Neural cell (in vitro differentiated cells): ENCODE measurements around the gene ST14. TPM values are rescaled to one million over a fixed set of nuclear protein-coding genes. Genes with fewer than 3 reads are reported as not detected.
"Not testable (repeated sequence)": the region's sequence is repeated elsewhere in the genome, so short reads cannot be mapped to it uniquely, and the experiment has no call there.

Experiments
- H2AFZ ChIP-seq: fragments of 200-600, 300-800 bp; sonication (generic), shearing (Covaris generic); 2 replicates; pipeline ENCODE4 v1.6.0; 2014; ENCODE audit warnings: low read depth, mild to moderate bottlenecking, antibody characterized with exemption, low read length, moderate library complexity
- H3F3A ChIP-seq: fragments of 200-600 bp; shearing (Covaris generic); 2 replicates; pipeline ENCODE4 v1.6.1; 2016; ENCODE audit warnings: mild to moderate bottlenecking, moderate library complexity, mixed read lengths, antibody characterized with exemption, low read length; ENCODE audit not compliant: insufficient read depth, poor library complexity, severe bottlenecking
- H3K27ac ChIP-seq: fragments of 200-600, 300-800 bp; sonication (generic), shearing (Covaris generic); 2 replicates; pipeline ENCODE4 v1.5.1; 2014; ENCODE audit warnings: mild to moderate bottlenecking, low read length, moderate library complexity
- H3K27me3 ChIP-seq: fragments of 300-800, 200-600 bp; sonication (generic), shearing (Covaris generic); 2 replicates; pipeline ENCODE4 v1.6.0; 2014; ENCODE audit warnings: mild to moderate bottlenecking, low read depth, low read length, moderate library complexity; ENCODE audit not compliant: insufficient read depth
- H3K36me3 ChIP-seq: fragments of 300-800, 200-600 bp; sonication (generic), shearing (Covaris generic); 2 replicates; pipeline ENCODE4 v1.5.1; 2014; ENCODE audit warnings: mild to moderate bottlenecking, antibody characterized with exemption, low read length, moderate library complexity; ENCODE audit not compliant: insufficient read depth
- H3K4me2 ChIP-seq: fragments of 300-800, 200-600 bp; sonication (generic), shearing (Covaris generic); 2 replicates; pipeline ENCODE4 v1.6.0; 2014; ENCODE audit warnings: mild to moderate bottlenecking, low read length
- H3K4me3 ChIP-seq: fragments of 300-800, 200-600 bp; sonication (generic), shearing (Covaris generic); 2 replicates; pipeline ENCODE4 v1.5.1; 2014; ENCODE audit warnings: mild to moderate bottlenecking, low read length, moderate library complexity
- H3K79me2 ChIP-seq: fragments of 200-600 bp; shearing (Covaris generic); replicated peaks from 2 replicates; pipeline ENCODE4 v1.6.0; 2014; ENCODE audit warnings: mild to moderate bottlenecking, low read length, moderate library complexity; ENCODE audit not compliant: insufficient read depth
- H3K9ac ChIP-seq: fragments of 300-800, 200-600 bp; sonication (generic), shearing (Covaris generic); 2 replicates; pipeline ENCODE4 v1.6.1; 2016; ENCODE audit warnings: mild to moderate bottlenecking, low read length, mixed read lengths
- H3K9me2 ChIP-seq: fragments of 200-600 bp; shearing (Covaris generic); 2 replicates; pipeline ENCODE4 v1.6.1; 2016; ENCODE audit warnings: mild to moderate bottlenecking, low read length, mixed read lengths; ENCODE audit not compliant: insufficient read depth
- H3K9me3 ChIP-seq: fragments of 200-600, 300-800 bp; sonication (generic), shearing (Covaris generic); 2 replicates; pipeline ENCODE4 v1.6.1; 2016; ENCODE audit warnings: mild to moderate bottlenecking, mixed run types, low read length, moderate library complexity, mixed read lengths
- H4K20me1 ChIP-seq: fragments of 200-600 bp; shearing (Covaris generic); 2 replicates; pipeline ENCODE4 v1.6.1; 2016; ENCODE audit warnings: mild to moderate bottlenecking, mixed run types; ENCODE audit not compliant: insufficient read depth
- EP300 ChIP-seq: fragments of 450-650 bp; conservative IDR thresholded peaks from 2 replicates; pipeline ENCODE4 v1.6.1; 2014; ENCODE audit warnings: antibody characterized with exemption, mild to moderate bottlenecking, moderate library complexity; ENCODE audit not compliant: poor library complexity, severe bottlenecking
- EZH2 ChIP-seq: fragments of 200-600, 300-800 bp; shearing (Covaris generic), sonication (generic); IDR thresholded peaks from 2 replicates; pipeline ENCODE4 v1.6.1; 2014; ENCODE audit warnings: antibody characterized with exemption, low read length, borderline replicate concordance, mild to moderate bottlenecking; ENCODE audit not compliant: insufficient read depth, poor library complexity, severe bottlenecking
- MXI1 ChIP-seq: fragments of 450-650 bp; conservative IDR thresholded peaks from 2 replicates; pipeline ENCODE4 v1.6.1; 2014; ENCODE audit warnings: antibody characterized with exemption, mild to moderate bottlenecking; ENCODE audit not compliant: poor library complexity, severe bottlenecking
- POLR2AphosphoS5 ChIP-seq: IDR thresholded peaks from 2 replicates; pipeline ENCODE4 v1.6.1; 2012
- RAD21 ChIP-seq: fragments of 450-650 bp; conservative IDR thresholded peaks from 2 replicates; pipeline ENCODE4 v1.6.1; 2014; ENCODE audit warnings: antibody characterized with exemption, mild to moderate bottlenecking, moderate library complexity
- REST ChIP-seq: IDR thresholded peaks from 2 replicates; pipeline ENCODE4 v1.6.1; 2012; ENCODE audit warnings: borderline replicate concordance
- SMC3 ChIP-seq: fragments of 450-650 bp; conservative IDR thresholded peaks from 2 replicates; pipeline ENCODE4 v1.6.1; 2014; ENCODE audit warnings: antibody characterized with exemption, mild to moderate bottlenecking, moderate library complexity; ENCODE audit not compliant: poor library complexity
- TAF1 ChIP-seq: IDR thresholded peaks from 2 replicates; pipeline ENCODE4 v1.6.1; 2012; ENCODE audit warnings: low read depth
- polyA plus RNA-seq: library from polyadenylated mRNA; depleted of rRNA; stranded (reverse); fragments of >200 nt; gene quantifications from 2 replicates; pipeline ENCODE4 v1.2.3, GENCODE V29; 2014
- TF ChIP-seq, protein P1 (sequence below): fragments of 450-650 bp; IDR thresholded peaks from 2 replicates; pipeline ENCODE4 v1.5.1; 2014; ENCODE audit warnings: antibody characterized with exemption, mild to moderate bottlenecking, moderate library complexity; ENCODE audit not compliant: poor library complexity, severe bottlenecking

The ST14 gene
- polyA plus RNA-seq, 1 donor from 2014 or later: not detected

- Histone ChIP-seq H3K27ac (no peak overlapping the region), H3K9me2 (no peaks in the 10 kb centered on the region), H3F3A (no peaks in the 10 kb centered on the region), H3K36me3 (no peaks in the 10 kb centered on the region), H2AFZ (no peak overlapping the region), H3K79me2 (no peaks in the 10 kb centered on the region), H4K20me1 (no peaks in the 10 kb centered on the region), H3K9ac (no peak overlapping the region), H3K27me3 (no peaks in the 10 kb centered on the region), H3K9me3 (no peaks in the 10 kb centered on the region), H3K4me3 (no peak overlapping the region), H3K4me2 (no peak overlapping the region)
- TF ChIP-seq TAF1: no peak
- TF ChIP-seq MXI1: no peak
- TF ChIP-seq POLR2AphosphoS5: no peak
- no peak for TF ChIP-seq SMC3
- TF ChIP-seq EP300: no peak
- no peak for TF ChIP-seq EZH2
- no peak for TF ChIP-seq RAD21
- TF ChIP-seq, protein P1, sequence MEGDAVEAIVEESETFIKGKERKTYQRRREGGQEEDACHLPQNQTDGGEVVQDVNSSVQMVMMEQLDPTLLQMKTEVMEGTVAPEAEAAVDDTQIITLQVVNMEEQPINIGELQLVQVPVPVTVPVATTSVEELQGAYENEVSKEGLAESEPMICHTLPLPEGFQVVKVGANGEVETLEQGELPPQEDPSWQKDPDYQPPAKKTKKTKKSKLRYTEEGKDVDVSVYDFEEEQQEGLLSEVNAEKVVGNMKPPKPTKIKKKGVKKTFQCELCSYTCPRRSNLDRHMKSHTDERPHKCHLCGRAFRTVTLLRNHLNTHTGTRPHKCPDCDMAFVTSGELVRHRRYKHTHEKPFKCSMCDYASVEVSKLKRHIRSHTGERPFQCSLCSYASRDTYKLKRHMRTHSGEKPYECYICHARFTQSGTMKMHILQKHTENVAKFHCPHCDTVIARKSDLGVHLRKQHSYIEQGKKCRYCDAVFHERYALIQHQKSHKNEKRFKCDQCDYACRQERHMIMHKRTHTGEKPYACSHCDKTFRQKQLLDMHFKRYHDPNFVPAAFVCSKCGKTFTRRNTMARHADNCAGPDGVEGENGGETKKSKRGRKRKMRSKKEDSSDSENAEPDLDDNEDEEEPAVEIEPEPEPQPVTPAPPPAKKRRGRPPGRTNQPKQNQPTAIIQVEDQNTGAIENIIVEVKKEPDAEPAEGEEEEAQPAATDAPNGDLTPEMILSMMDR: no peak
- TF ChIP-seq REST: no peak
Observed at GRCh38 chr11:130223291-130223971, 63.8 kb downstream of the ST14 start.

GRCh38 chr11:130227373-130227772 is 67.8 kb downstream of the ST14 start:
- H3K36me3 ChIP-seq: no peaks in the 10 kb centered on the region
- no peaks in the 10 kb centered on the region for H3K79me2 ChIP-seq
- no peak overlapping the region for H3K4me3 ChIP-seq
- H3K4me2 ChIP-seq: no peak overlapping the region
- H4K20me1 ChIP-seq: no peaks in the 10 kb centered on the region
- H3K27ac ChIP-seq: no peak overlapping the region
- H3K9ac ChIP-seq: no peak overlapping the region
- no peaks in the 10 kb centered on the region for H3K9me3 ChIP-seq
- no peaks in the 10 kb centered on the region for H3K27me3 ChIP-seq
- H3F3A ChIP-seq: no peaks in the 10 kb centered on the region
- TF ChIP-seq TAF1 (no peak), POLR2AphosphoS5 (no peak), SMC3 (no peak), REST (no peak), MXI1 (no peak), EP300 (no peak), RAD21 (no peak), EZH2 (no peak)
- TF ChIP-seq, protein P1: no peak
- no peaks in the 10 kb centered on the region for H3K9me2 ChIP-seq
- no peak overlapping the region for H2AFZ ChIP-seq

DNA sequence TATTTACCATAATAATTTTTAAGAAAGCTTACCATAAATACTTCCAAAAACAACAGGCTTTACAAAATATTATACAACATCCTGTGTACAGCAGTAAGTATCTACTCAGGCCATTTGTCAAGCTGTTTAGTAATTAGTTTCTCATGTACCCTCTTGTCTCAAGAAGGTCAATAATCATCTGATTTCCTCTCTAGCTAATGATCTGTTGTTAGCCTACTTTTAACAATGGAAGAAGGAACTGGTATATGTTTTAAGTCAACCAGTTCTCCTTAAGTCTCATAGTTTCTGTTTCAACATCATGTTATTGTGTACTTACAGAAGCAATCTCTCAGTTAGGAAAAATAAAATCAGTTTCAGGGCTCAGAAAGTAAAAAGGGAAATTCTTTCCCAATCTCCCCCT is 73.9 kb downstream of the ST14 start:
- H3K27me3 ChIP-seq, H3K79me2 ChIP-seq, H3K27ac ChIP-seq, H3K4me2 ChIP-seq, H3K4me3 ChIP-seq, H3K36me3 ChIP-seq, H3K9me3 ChIP-seq, H3K9ac ChIP-seq, H4K20me1 ChIP-seq, H3F3A ChIP-seq, H3K9me2 ChIP-seq, H2AFZ ChIP-seq: not testable (repeated sequence)
